Mesenteric fat pad (tissue), 1 donor: ENCODE data around the gene PPIL6. TPM values are rescaled to one million over a fixed set of nuclear protein-coding genes. Genes with fewer than 3 reads are reported as not detected.
"Not testable (repeated sequence)": the region's sequence is repeated elsewhere in the genome, so short reads cannot be mapped to it uniquely, and the experiment has no call there.

Experiments
- DNase-seq: peaks from one replicate; pipeline ENCODE4 v3.0.0-alpha.2; 2020; ENCODE audit warnings: low spot score
- total RNA-seq: library from RNA; stranded (reverse); fragmentation: NEBNext Ultra II Directional; extraction: Animal tissue kit (Norgen Biotek cat#: 25700); gene quantifications from one replicate; pipeline ENCODE4 v1.2.1, GENCODE V29; 2021
- donor health status: DM: yes; HTN: yes; CAD: no.

PPIL6 gene
- total RNA-seq, 1 donor from 2014 or later, result 2.3 TPM

GRCh38 chr6:109467696-109468095 lies 27.3 kb upstream of the PPIL6 start:
- no peak for DNase-seq

DNA sequence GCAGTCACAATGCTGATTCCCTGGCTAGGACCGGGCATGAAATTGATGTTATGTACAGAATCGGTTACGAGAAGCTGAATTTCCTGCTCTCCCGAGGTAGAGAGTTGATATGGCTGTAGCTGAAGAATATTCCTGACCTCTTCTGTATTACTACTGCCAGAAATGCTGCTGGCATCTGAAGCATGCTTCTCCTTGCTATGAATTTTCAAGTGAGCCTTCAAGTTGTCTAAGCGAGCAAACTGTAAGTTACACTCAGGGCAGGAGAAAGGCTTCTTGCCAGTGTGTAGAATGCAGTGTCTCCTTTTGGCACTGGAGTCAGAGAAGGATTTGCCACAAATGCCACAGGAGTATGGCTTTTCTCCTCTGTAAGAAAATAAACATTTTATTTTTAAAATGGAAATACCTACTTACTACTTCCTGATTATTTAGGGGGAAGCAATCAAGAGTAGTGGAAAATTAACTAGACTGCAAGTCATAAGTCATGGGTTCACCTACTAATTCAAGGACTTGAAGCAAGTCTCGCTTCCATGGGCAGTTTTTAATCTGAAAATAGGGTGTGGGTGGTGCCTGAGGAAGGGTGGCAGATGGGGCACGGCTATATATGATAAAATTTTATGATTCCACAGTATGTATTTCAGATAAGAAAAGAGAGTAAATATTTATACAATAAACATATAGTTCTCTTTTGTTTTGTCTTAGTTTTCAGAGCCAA lies 25.9 kb upstream of the PPIL6 start:
- DNase-seq, result no peak

GRCh38 chr6:109465772-109466171 lies 25.3 kb upstream of the PPIL6 start:
- DNase-seq, result no peak

- DNase-seq, result no peak
These were observed 21.5 kb upstream of the PPIL6 start for GRCh38 chr6:109461733-109462526.

GRCh38 chr6:109461205-109461604 lies 20.8 kb upstream of the PPIL6 start:
- not testable (repeated sequence) for DNase-seq

GRCh38 chr6:109460161-109460829 lies 19.9 kb upstream of the PPIL6 start:
- no peak for DNase-seq

DNA sequence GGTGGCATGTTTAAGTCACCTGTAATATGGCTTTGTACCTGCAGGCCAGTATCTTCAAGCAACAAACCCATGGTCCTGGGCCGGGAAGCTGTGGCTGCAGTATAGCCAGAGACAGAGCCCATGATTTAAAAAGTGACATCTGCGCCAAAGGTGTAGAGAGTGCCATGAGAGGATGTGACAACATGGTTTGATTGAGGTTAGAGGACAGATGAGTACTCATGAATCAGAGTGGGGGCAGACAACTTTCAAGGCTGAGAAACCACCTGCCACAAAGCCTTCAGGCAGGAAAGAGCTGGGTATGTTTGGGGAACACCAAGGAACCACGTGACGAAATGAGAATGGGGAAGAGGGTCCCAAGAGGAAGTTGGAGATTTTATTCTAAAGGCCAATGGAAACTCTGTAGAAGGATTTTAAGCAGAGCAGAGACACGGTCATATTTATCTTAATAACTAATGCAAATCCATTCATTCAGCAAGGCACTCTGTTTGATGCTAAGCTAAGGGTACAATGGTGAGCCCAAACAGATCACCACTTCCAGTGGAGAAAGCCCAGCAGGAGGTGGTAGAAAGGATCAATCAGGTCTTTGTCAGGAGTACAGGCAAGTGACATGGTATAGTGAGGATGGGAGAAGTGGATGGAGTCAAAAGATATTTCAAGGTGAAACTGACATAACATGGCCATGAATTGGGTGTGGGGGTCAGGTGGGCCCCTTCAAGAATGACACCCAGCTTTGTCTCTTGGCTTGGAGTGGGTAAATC lies 18.5 kb upstream of the PPIL6 start:
- DNase-seq, result no peak

DNA sequence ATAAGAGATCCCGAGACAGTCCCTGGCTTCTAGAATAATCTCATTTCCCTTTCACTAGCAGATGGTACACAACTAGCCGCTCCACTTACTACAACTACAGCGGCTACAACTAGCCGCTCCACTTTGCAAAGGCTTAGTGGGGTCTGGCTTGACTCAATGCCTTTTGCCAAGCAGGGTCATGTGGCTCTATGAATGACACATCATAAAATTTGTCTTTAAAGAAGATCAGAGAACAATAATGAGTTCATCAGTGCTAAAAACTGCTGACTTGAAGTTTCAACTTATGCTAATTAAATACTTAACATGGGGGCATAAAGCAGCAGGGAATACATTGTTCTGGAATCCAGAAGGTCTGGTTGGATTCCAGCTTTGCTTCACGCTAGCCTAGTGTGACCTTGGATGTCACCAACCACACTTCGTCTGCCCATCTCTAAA lies 17.2 kb upstream of the PPIL6 start:
- no peak for DNase-seq

GRCh38 chr6:109456710-109457561 lies 16.5 kb upstream of the PPIL6 start:
- DNase-seq, result no peak

DNA sequence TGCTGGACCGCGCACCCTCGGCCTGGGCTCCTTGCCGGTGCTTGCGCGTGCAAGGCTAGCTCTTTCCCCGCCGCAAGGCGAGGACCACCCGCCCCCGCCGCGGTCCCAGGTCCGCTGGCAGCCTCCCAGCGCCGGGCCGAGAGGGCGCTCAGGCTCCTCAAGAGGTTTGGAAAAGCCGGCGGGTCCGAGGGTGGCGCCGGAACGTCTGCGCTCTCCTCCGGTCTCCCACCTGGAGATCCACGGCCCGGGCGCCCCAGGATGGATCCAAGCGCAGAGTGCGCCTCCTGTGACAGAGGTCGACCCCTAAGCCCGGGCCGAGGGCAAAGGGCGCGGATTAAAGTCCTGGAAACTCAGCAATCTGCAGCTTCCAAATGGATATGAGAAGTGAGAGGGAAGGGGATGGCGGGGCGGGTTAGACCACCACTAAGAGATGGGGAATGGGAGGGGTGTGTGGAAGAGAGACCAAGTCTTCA lies 15.7 kb upstream of the PPIL6 start:
- no peak for DNase-seq

- peak; percentile 94 for DNase-seq
These were observed 15.1 kb upstream of the PPIL6 start, which contains the start of gene MICAL1 for GRCh38 chr6:109455437-109456110. MICAL1 (minus strand) TSS chr6:109455772; CDS start chr6:109454196, 1,576 bp downstream.

GRCh38 chr6:109454496-109455436 lies 14.3 kb upstream of the PPIL6 start:
- no peak for DNase-seq

GRCh38 chr6:109453594-109454495 lies 13.4 kb upstream of the PPIL6 start:
- DNase-seq, result no peak

GRCh38 chr6:109453156-109453555 lies 12.7 kb upstream of the PPIL6 start:
- DNase-seq, result no peak

DNA sequence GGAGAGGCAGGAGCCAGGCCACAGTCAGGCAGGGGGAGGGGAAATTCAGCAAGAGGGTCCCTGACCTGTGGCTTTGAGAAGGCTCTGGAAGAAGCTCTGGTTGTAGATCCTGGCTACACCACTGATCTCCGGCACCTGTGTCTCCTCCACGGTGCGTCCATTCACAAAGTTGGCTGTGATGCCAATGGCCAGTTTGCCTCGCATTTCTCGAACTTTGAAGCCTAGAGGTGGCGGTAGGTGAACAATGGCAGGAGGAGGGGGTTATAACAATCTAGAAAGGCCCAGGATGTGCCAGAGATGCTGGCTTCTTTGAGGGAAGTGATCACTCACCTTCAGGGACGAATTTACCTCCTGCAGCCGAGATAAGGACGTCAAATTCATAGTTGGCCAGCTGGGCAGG lies 11.8 kb upstream of the PPIL6 start:
- no peak for DNase-seq

GRCh38 chr6:109451376-109451775 lies 10.9 kb upstream of the PPIL6 start:
- no peak for DNase-seq

DNA sequence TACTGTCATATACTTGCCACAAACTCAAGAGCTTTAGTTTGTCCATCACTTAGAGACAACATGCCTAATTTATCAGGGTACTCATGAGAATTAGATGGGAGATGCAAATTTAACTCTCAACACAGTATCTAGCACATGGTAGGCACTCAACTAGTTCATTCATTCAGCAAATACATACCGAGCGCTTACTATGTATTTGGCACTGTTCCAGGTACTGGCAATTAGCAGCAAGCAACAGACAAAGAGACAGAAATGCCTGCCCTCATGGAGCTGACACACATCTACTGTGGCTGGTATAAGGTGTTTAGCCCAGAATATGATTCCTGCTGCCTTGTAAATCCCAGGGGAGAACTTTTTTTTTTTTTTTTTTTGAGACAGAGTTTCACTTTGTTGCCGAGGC lies 10.4 kb upstream of the PPIL6 start:
- DNase-seq, result no peak
